Endothelial cell of umbilical vein (primary cell): ENCODE data around the gene NAA11. TPM values are rescaled to one million over a fixed set of nuclear protein-coding genes. Genes with fewer than 3 reads are reported as not detected.
"Not testable (repeated sequence)": the region's sequence is repeated elsewhere in the genome, so short reads cannot be mapped to it uniquely, and the experiment has no call there.

Source experiments
- BruUV-seq: library from RNA; stranded (reverse); fragments of 400-500 nt; replicated peaks from 2 replicates; lab custom pipeline; 2021; lab: Mats Ljungman, UMichigan
- CTCF ChIA-PET: fragments of 300-600, 350-600 bp; sonication (Branson Sonifier 250); formaldehyde crosslinking; loops from one replicate; lab custom pipeline; 2021; ENCODE audit warnings: antibody characterized with exemption, inconsistent platforms; lab: Charles Lee
- POLR2A ChIA-PET: fragments of 300-600, 350-600 bp; sonication (Branson Sonifier 250); formaldehyde crosslinking; loops from one replicate; lab custom pipeline; 2021; ENCODE audit warnings: antibody characterized with exemption, inconsistent platforms; lab: Charles Lee
- DNase-seq: peaks from one replicate; pipeline ENCODE4 v3.0.0-alpha.2; 2011; ENCODE audit warnings: low read depth, low spot score
- FAIRE-seq: peaks from 2 replicates; lab custom pipeline; 2011; peaks lifted over from hg19 to GRCh38; lab: Jason Lieb, UNC
- H2AFZ ChIP-seq: 2 replicates; pipeline ENCODE4 v1.6.0; 2012; ENCODE audit warnings: low read depth, low read length, control low read depth, inconsistent platforms
- H3K27ac ChIP-seq: 2 replicates; pipeline ENCODE4 v1.5.1; 2011; ENCODE audit warnings: low read depth, mild to moderate bottlenecking, control low read depth, low read length, moderate library complexity; ENCODE audit not compliant: insufficient read depth
- H3K27me3 ChIP-seq, 2 experiments: 2 replicates each; pipeline versions ENCODE4 v1.6.0 to v1.6.1; 2011; ENCODE audit warnings: low read length in 2 of 2, mixed read lengths in 1 of 2; ENCODE audit not compliant: control insufficient read depth in 2 of 2, insufficient read depth in 2 of 2
- H3K36me3 ChIP-seq, 2 experiments: 2 replicates in 1 of 2; 3 replicates in 1 of 2; pipeline ENCODE4 v1.5.1; 2011; ENCODE audit warnings: low read length in 2 of 2, mild to moderate bottlenecking in 1 of 2, moderate library complexity in 1 of 2; ENCODE audit not compliant: control insufficient read depth in 2 of 2, insufficient read depth in 2 of 2; ENCODE audit errors: extremely low read depth in 1 of 2
- H3K4me1 ChIP-seq: 3 replicates; pipeline ENCODE4 v1.5.1; 2011; ENCODE audit warnings: mild to moderate bottlenecking, low read length; ENCODE audit not compliant: control insufficient read depth, insufficient read depth; ENCODE audit errors: extremely low read depth
- H3K4me2 ChIP-seq: 2 replicates; pipeline ENCODE4 v1.6.1; 2011; ENCODE audit warnings: low read length, control low read depth, mixed read lengths; ENCODE audit not compliant: insufficient read depth
- H3K4me3 ChIP-seq, 3 experiments: fragments of 200-600 bp in 1 of 3; sonication (generic), shearing (Covaris generic) in 1 of 3; replicated peaks in 1 of 3; 2 replicates each; pipeline ENCODE4 v1.5.1; 2011 to 2016; ENCODE audit warnings: control low read depth in 3 of 3, low read length in 3 of 3, mild to moderate bottlenecking in 2 of 3, inconsistent platforms in 1 of 3, low read depth in 1 of 3, moderate library complexity in 1 of 3; ENCODE audit not compliant: insufficient read depth in 1 of 3
- H3K79me2 ChIP-seq: 2 replicates; pipeline ENCODE4 v1.6.0; 2012; ENCODE audit warnings: low read length, inconsistent platforms; ENCODE audit not compliant: control insufficient read depth, insufficient read depth
- H3K9ac ChIP-seq: replicated peaks from 2 replicates; pipeline ENCODE3; 2011; ENCODE audit warnings: low read length, control low read depth; ENCODE audit not compliant: insufficient read depth; ENCODE audit errors: extremely low read depth
- H3K9me1 ChIP-seq: replicated peaks from 3 replicates; pipeline ENCODE4 v1.6.0; 2011; ENCODE audit warnings: mild to moderate bottlenecking, low read length; ENCODE audit not compliant: control insufficient read depth, insufficient read depth; ENCODE audit errors: extremely low read depth
- H3K9me3 ChIP-seq: replicated peaks from 2 replicates; pipeline ENCODE4 v1.5.1; 2012; ENCODE audit warnings: low read length, inconsistent platforms; ENCODE audit not compliant: control insufficient read depth, insufficient read depth
- H4K20me1 ChIP-seq: replicated peaks from 2 replicates; pipeline ENCODE3; 2011; ENCODE audit warnings: mild to moderate bottlenecking, low read length; ENCODE audit not compliant: control insufficient read depth, insufficient read depth; ENCODE audit errors: extremely low read depth
- EZH2 ChIP-seq: IDR thresholded peaks from 2 replicates; pipeline ENCODE4 v1.6.1; 2012; ENCODE audit warnings: borderline replicate concordance, low read depth, mild to moderate bottlenecking, moderate library complexity, low read length, inconsistent platforms; ENCODE audit not compliant: severe bottlenecking
- FOS ChIP-seq: IDR thresholded peaks from 2 replicates; pipeline ENCODE4 v1.6.1; 2011; ENCODE audit warnings: mild to moderate bottlenecking, low read length, moderate library complexity, borderline replicate concordance; ENCODE audit not compliant: insufficient read depth
- GATA2 ChIP-seq: IDR thresholded peaks from 2 replicates; pipeline ENCODE4 v1.7.0; 2011; ENCODE audit warnings: low read depth, mild to moderate bottlenecking, moderate library complexity, mixed read lengths, low read length; ENCODE audit not compliant: insufficient read length, insufficient read depth
- JUN ChIP-seq: IDR thresholded peaks from 2 replicates; pipeline ENCODE4 v1.6.1; 2011; ENCODE audit warnings: borderline replicate concordance, low read depth; ENCODE audit not compliant: insufficient read length, insufficient read depth
- MYC ChIP-seq: IDR thresholded peaks from one replicate; pipeline ENCODE4 v1.6.1; 2011; ENCODE audit warnings: mild to moderate bottlenecking, low read depth, low read length
- POLR2A ChIP-seq: IDR thresholded peaks from 2 replicates; pipeline ENCODE4 v1.6.1; 2012; ENCODE audit warnings: low read depth, mild to moderate bottlenecking, control low read depth, low read length
- POLR2AphosphoS5 ChIP-seq: IDR thresholded peaks from 2 replicates; pipeline ENCODE4 v1.6.1; 2012; ENCODE audit warnings: low read depth, mild to moderate bottlenecking, control low read depth, low read length, moderate library complexity; ENCODE audit not compliant: insufficient read depth
- dilution Hi-C: fragments of 300-500 bp; cut with MboI; formaldehyde crosslinking; loops from one replicate; pipeline ENCODE4 v1.15.0; 2019; ENCODE audit warnings: low sequenced_read_pairs; ENCODE audit not compliant: extremely low pct_ligation_motif_present
- intact Hi-C: fragments of 100-400 bp; cut with micrococcal nuclease; formaldehyde crosslinking; loops from one replicate; pipeline ENCODE4 v1.10.0; 2022
- polyA plus RNA-seq, 4 experiments: library from polyadenylated mRNA; depleted of rRNA in 3 of 4; stranded (reverse) in 3 of 4; unstranded in 1 of 4; fragments of >200 nt; gene quantifications; 2 replicates each; pipeline versions ENCODE4 v1.2.1 to v1.2.3, GENCODE V29; 2011 to 2012; ENCODE audit warnings: missing spikeins in 1 of 4
- total RNA-seq: library from RNA; stranded (reverse); gene quantifications from 2 replicates; pipeline ENCODE4 v1.2.3, GENCODE V29; 2021
- TF ChIP-seq, protein P1 (sequence below), 2 donors: IDR thresholded peaks; 1 replicate in 1 of 2; 2 replicates in 1 of 2; pipeline ENCODE4 v1.5.1; 2011; ENCODE audit warnings: low read length in 2 of 2, mild to moderate bottlenecking in 2 of 2, moderate library complexity in 2 of 2, control low read depth in 1 of 2, inconsistent platforms in 1 of 2, low read depth in 1 of 2; ENCODE audit not compliant: insufficient read depth in 1 of 2; ENCODE audit errors: extremely low read depth in 1 of 2
- TF ChIP-seq, protein P2 (sequence below): IDR thresholded peaks from 2 replicates; pipeline ENCODE4 v1.6.1; 2011; ENCODE audit not compliant: insufficient read depth, insufficient read length

NAA11 gene
- total and polyA plus RNA-seq, 2 donors (not counting 3 experiments of a cell fraction or from before 2014, with no cell fraction given) = not detected

- H4K20me1 ChIP-seq = no peaks in the 10 kb centered on the region
- no peaks in the 10 kb centered on the region for H3K9me1 ChIP-seq
- H2AFZ ChIP-seq = no peak overlapping the region
- H3K4me1 ChIP-seq = no peaks in the 10 kb centered on the region
- no TSS peak for BruUV-seq
- H3K79me2 ChIP-seq = no peaks in the 10 kb centered on the region
- CTCF ChIA-PET = interaction anchor here (0.7 kb wide), 1 partner anchor 1054 kb away, joined by 3 read pairs; the partner anchor contains the start of gene CFAP299
- dilution Hi-C loops = no loop called here
- H3K4me2 ChIP-seq = no peak overlapping the region
- H3K36me3 ChIP-seq = no peaks in the 10 kb centered on the region
- H3K4me3 ChIP-seq = no peak overlapping the region
- FAIRE-seq = no peak
- H3K27me3 ChIP-seq = no peaks in the 10 kb centered on the region
- H3K27ac ChIP-seq = no peak overlapping the region
- intact Hi-C loops = no loop called here
- POLR2A ChIA-PET = no interaction called here
- TF ChIP-seq GATA2 (no peak), MYC (no peak), EZH2 (no peak), POLR2A (no peak), POLR2AphosphoS5 (no peak), JUN (no peak), FOS (no peak)
- TF ChIP-seq, protein P1, sequence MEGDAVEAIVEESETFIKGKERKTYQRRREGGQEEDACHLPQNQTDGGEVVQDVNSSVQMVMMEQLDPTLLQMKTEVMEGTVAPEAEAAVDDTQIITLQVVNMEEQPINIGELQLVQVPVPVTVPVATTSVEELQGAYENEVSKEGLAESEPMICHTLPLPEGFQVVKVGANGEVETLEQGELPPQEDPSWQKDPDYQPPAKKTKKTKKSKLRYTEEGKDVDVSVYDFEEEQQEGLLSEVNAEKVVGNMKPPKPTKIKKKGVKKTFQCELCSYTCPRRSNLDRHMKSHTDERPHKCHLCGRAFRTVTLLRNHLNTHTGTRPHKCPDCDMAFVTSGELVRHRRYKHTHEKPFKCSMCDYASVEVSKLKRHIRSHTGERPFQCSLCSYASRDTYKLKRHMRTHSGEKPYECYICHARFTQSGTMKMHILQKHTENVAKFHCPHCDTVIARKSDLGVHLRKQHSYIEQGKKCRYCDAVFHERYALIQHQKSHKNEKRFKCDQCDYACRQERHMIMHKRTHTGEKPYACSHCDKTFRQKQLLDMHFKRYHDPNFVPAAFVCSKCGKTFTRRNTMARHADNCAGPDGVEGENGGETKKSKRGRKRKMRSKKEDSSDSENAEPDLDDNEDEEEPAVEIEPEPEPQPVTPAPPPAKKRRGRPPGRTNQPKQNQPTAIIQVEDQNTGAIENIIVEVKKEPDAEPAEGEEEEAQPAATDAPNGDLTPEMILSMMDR (IDR thresholded peaks at IDR 0.05; ENCODE audit: extremely low read depth in 1 of 2, insufficient read depth in 1 of 2, low read depth in 1 of 2, low read length in 2 of 2) = no peak
- TF ChIP-seq, protein P2, sequence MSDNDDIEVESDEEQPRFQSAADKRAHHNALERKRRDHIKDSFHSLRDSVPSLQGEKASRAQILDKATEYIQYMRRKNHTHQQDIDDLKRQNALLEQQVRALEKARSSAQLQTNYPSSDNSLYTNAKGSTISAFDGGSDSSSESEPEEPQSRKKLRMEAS = no peak
- no peak overlapping the region for H3K9ac ChIP-seq
- H3K9me3 ChIP-seq = no peaks in the 10 kb centered on the region
- DNase-seq = no peak
Observed at GRCh38 chr4:79281566-79282359, 44.1 kb downstream of the NAA11 start.

DNA sequence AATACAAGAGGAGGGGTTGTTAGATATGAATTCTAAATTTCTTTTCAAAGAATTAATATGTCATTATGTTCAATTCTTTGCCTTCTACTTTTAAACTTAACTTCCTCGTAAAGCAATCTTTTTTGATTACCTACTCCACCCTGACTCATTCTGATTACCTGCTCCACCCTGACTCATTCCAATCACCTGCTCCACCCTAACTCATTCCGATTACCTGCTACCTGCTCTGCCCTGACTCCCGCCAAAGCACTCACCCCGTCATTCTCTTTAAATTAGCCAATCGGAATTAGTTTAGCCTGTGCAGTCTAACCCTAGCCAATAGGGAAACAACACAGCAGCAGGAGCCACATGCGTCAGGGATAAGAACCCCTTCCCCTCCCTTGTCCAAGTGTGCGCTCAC is 48.4 kb downstream of the NAA11 start:
- CTCF ChIA-PET, H4K20me1 ChIP-seq, H3K79me2 ChIP-seq, FAIRE-seq, H3K4me2 ChIP-seq, H3K27ac ChIP-seq, H3K9ac ChIP-seq, intact Hi-C loops, POLR2A ChIA-PET, H3K27me3 ChIP-seq, DNase-seq, H3K36me3 ChIP-seq, H3K4me3 ChIP-seq, H3K4me1 ChIP-seq, dilution Hi-C loops, H3K9me3 ChIP-seq, BruUV-seq, H3K9me1 ChIP-seq, H2AFZ ChIP-seq: not testable (repeated sequence)
